Body of pancreas (tissue), 4 donors: Measurements from ENCODE around the gene GLI2. TPM values are rescaled to one million over a fixed set of nuclear protein-coding genes. Genes with fewer than 3 reads are reported as not detected.

Experiments used
- ATAC-seq: fragments of 150-250 bp; one replicate; pipeline ENCODE4 v1.9.1; 2016
- DNase-seq, 4 donors: peaks; one replicate each; pipeline ENCODE4 v3.0.0-alpha.2; 2019
- H3K27ac ChIP-seq, 4 donors: fragments of 200-600 bp; sonication (generic); 1 replicate in 3 of 4; 2 replicates in 1 of 4; pipeline versions ENCODE4 v1.5.1 to v1.6.1; 2016 to 2019; ENCODE audit warnings: mild to moderate bottlenecking in 1 of 4, mixed read lengths in 1 of 4, moderate library complexity in 1 of 4
- H3K27me3 ChIP-seq, 2 donors: fragments of 200-600 bp; sonication (generic); one replicate each; pipeline ENCODE4 v1.6.0; 2016; ENCODE audit warnings: mild to moderate bottlenecking in 1 of 2
- H3K36me3 ChIP-seq, 2 donors: fragments of 200-600 bp; sonication (generic); replicated peaks in 1 of 2; 2 replicates each; pipeline ENCODE4 v1.5.1; 2016; ENCODE audit warnings: low read depth in 2 of 2; ENCODE audit not compliant: insufficient read depth in 1 of 2
- H3K4me1 ChIP-seq: fragments of 200-600 bp; sonication (generic); one replicate; pipeline ENCODE4 v1.6.0; 2016
- H3K4me3 ChIP-seq, 2 donors: fragments of 200-600 bp; sonication (generic); 1 replicate in 1 of 2; 2 replicates in 1 of 2; pipeline ENCODE4 v1.5.1; 2016 to 2019
- H3K9me3 ChIP-seq, 3 donors: fragments of 200-600 bp; sonication (generic); 1 replicate in 2 of 3; 2 replicates in 1 of 3; pipeline ENCODE4 v1.5.1; 2016
- POLR2A ChIP-seq, 3 donors: fragments of 450-650 bp; IDR thresholded peaks; one replicate each; pipeline ENCODE4 v1.6.1; 2016; ENCODE audit warnings: antibody characterized with exemption in 3 of 3, mild to moderate bottlenecking in 2 of 3
- WGBS, 2 donors: methylation state at CpG; one replicate each; pipeline ENCODE4 v1.1.5; 2017; 5-methylcytosine and 5-hydroxymethylcytosine counted together
- intact Hi-C: fragments of 100-400 bp; cut with DNase I; formaldehyde crosslinking; loops from one replicate; pipeline ENCODE4 v1.15.1; 2023
- total RNA-seq, 2 donors: library from RNA; depleted of rRNA; stranded (reverse); fragments of >200 nt; gene quantifications; one replicate each; pipeline ENCODE4 v1.1.0, GENCODE V29; 2016
- TF ChIP-seq, protein P1 (sequence below), 7 experiments: fragments of 450-650 bp in 4 of 7; fragments of 200-600 bp in 3 of 7; sonication (generic) in 3 of 7; IDR thresholded peaks; one replicate each; pipeline ENCODE4 v1.5.1; 2016 to 2019; ENCODE audit warnings: antibody characterized with exemption in 7 of 7

GLI2 gene
- total RNA-seq, 2 donors from 2014 or later, result 1.0 to 1.3 TPM

DNA sequence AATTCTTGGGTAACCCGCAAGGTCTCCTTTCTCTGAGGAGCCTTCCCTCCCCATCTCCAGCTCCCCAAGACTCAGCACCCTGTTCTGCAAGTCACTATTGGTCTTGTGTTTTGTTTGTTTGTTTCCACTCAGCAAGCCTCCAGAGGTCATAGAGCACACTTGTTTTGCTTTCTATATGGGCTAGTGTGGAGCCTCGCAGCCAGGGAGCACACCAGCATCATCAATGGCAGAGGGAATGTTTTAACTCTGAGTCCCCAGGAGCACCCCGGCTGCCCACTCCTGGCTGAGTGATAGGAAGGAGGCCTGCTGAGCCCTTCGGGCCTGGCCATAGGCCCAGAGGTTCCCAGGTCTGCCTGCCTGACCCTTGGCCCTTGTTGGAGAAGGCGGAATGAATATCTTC, 36.6 kb downstream of the GLI2 start:
- intact Hi-C loops, result no loop called here
- Histone ChIP-seq H3K36me3 (no peaks in the 10 kb centered on the region), H3K27ac (no peak overlapping the region), H3K4me3 (no peak overlapping the region), H3K9me3 (no peaks in the 10 kb centered on the region), H3K27me3 (no peaks in the 10 kb centered on the region), H3K4me1 (no peaks in the 10 kb centered on the region)
- ATAC-seq (no peak), DNase-seq (no peak)
- 75 to 83% methylated on average over 5 of the region's 5 CpGs for WGBS, 2 donors
- TF ChIP-seq POLR2A (IDR thresholded peaks at IDR 0.05), result no peak
- TF ChIP-seq, protein P1, sequence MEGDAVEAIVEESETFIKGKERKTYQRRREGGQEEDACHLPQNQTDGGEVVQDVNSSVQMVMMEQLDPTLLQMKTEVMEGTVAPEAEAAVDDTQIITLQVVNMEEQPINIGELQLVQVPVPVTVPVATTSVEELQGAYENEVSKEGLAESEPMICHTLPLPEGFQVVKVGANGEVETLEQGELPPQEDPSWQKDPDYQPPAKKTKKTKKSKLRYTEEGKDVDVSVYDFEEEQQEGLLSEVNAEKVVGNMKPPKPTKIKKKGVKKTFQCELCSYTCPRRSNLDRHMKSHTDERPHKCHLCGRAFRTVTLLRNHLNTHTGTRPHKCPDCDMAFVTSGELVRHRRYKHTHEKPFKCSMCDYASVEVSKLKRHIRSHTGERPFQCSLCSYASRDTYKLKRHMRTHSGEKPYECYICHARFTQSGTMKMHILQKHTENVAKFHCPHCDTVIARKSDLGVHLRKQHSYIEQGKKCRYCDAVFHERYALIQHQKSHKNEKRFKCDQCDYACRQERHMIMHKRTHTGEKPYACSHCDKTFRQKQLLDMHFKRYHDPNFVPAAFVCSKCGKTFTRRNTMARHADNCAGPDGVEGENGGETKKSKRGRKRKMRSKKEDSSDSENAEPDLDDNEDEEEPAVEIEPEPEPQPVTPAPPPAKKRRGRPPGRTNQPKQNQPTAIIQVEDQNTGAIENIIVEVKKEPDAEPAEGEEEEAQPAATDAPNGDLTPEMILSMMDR (IDR thresholded peaks at IDR 0.05), result no peak

DNA sequence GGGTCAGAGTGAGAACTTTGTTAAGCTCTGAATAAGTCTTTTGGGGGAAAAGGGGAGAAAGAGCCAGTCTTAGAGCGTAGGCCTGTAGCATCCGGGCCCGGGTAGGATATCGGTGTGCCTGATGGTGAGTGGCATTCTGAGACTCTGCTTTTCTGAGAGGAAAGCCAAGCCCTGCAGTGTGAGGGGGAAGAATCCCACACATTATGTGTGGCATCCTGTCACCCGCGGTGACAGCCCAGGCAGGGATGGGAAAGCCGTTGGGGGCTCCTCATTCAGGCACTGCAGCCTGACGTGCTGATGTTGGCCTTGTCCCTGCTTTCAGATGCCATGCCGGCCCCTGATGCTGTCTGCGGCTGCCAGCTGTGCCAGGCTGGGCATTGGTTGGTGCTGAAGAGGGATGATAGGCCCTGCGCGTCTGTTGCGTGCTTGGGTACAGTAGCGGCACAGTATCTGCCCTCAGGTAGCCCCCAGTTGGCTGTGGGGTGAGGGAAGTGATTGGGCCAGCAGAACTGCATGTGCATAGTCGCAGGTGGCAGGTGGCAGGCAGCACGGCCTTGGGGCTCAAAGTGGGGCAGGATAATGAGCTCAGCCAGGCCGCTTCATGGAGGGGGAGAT, 37.6 kb downstream of the GLI2 start:
- Histone ChIP-seq H3K4me3 (no peak overlapping the region), H3K36me3 (no peaks in the 10 kb centered on the region), H3K4me1 (no peaks in the 10 kb centered on the region), H3K9me3 (no peaks in the 10 kb centered on the region), H3K27ac (no peak overlapping the region), H3K27me3 (no peaks in the 10 kb centered on the region)
- TF ChIP-seq POLR2A (IDR thresholded peaks at IDR 0.05), result no peak
- TF ChIP-seq, protein P1 (IDR thresholded peaks at IDR 0.05), result no peak
- intact Hi-C loops, result no loop called here
- 90 to 91% methylated on average over 17 of the region's 17 CpGs for WGBS, 2 donors
- DNase-seq (no peak), ATAC-seq (no peak)

DNA sequence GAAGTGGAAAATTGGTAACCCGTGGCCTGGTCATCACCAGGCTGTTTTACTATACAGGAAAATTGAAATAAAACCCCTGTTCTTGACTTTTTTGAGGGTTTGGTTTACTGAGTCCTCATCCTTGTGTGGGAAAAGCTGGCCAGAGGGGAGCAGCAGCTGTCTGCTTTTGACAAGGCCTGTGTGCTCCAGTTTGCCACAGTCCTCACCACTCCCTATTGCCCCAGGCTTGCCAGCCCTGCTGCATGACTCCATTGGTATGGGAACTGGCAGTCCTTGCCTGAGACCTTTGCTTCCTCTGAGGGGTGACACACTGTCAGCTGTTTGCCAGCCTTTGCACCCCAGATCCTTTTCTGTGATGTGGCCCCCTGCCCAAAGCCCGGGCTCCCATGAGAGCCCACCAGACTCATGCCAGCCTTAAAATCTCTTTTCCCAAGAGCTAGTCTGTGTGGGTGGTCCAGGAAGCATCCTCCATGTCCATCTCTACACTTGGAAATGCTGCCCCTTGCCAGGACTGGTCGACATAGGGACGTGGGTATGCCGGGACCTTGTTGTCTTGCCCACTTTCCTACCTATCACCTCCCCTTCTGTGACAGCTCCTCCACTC, 39.0 kb downstream of the GLI2 start:
- Histone ChIP-seq H3K4me3 (no peak overlapping the region), H3K27me3 (no peaks in the 10 kb centered on the region), H3K4me1 (no peaks in the 10 kb centered on the region), H3K36me3 (no peaks in the 10 kb centered on the region), H3K9me3 (no peaks in the 10 kb centered on the region), H3K27ac (no peak overlapping the region)
- intact Hi-C loops, result no loop called here
- ATAC-seq, result no peak
- TF ChIP-seq POLR2A (IDR thresholded peaks at IDR 0.05), result no peak
- TF ChIP-seq, protein P1 (IDR thresholded peaks at IDR 0.05), result no peak
- WGBS, 2 donors, result 87 to 88% methylated on average over 5 of the region's 5 CpGs
- no peak for DNase-seq

DNA sequence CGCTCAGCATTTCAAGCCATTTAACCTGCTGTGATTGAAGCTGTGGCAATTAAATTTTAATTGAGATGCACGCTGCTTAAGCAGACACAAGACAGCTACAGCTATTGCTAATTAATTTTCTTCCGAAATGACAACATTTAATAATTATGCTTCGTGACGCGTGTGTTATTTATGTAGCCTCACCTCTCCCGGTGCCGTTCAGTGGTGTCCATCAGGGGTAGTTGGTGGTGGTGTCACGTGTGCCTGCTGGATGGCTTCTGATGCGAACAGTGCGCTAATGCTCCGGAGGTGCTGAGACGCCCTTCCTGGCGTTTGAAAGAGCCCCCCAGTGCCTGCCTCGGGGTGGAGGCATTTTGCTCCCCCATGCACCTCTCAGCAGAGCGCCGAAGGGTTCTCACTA, 39.5 kb downstream of the GLI2 start:
- Histone ChIP-seq H3K27ac (no peak overlapping the region), H3K36me3 (no peaks in the 10 kb centered on the region), H3K27me3 (no peaks in the 10 kb centered on the region), H3K4me3 (no peak overlapping the region), H3K4me1 (no peaks in the 10 kb centered on the region), H3K9me3 (no peaks in the 10 kb centered on the region)
- DNase-seq, result no peak
- intact Hi-C loops, result no loop called here
- 75 to 77% methylated on average over 17 of the region's 17 CpGs for WGBS, 2 donors
- no peak for ATAC-seq
- TF ChIP-seq, protein P1 (IDR thresholded peaks at IDR 0.05), result no peak
- TF ChIP-seq POLR2A (IDR thresholded peaks at IDR 0.05), result no peak
